CMK (cell line): Measurements from ENCODE around the gene UBFD1.
"Not testable (repeated sequence)": the region's sequence is repeated elsewhere in the genome, so short reads cannot be mapped to it uniquely, and the experiment has no call there.

Experiments
- DNase-seq: peaks from one replicate; pipeline ENCODE4 v3.0.0-alpha.2; 2010; ENCODE audit warnings: low read depth

The UBFD1 gene

DNA sequence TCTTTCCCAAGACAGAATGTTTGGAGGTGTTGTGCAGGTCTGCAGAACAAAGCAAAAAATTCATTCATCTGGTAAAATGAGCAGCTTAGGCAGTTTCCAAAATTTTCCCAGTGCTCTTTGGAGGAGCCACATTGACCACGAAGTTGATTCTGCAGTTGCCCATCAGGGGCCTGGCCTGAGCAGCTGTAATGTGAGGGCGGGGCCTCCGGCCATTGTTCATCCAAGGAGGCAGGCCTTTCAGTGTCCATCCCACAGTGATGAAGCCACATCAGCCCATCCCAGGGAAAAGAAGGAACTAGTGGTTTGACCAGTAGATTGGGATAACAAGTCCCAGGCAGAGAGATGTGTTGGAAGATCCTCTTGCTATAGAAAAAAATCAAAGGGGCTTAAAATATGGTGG, 10.1 kb downstream of the UBFD1 start:
- no peak for DNase-seq

DNA sequence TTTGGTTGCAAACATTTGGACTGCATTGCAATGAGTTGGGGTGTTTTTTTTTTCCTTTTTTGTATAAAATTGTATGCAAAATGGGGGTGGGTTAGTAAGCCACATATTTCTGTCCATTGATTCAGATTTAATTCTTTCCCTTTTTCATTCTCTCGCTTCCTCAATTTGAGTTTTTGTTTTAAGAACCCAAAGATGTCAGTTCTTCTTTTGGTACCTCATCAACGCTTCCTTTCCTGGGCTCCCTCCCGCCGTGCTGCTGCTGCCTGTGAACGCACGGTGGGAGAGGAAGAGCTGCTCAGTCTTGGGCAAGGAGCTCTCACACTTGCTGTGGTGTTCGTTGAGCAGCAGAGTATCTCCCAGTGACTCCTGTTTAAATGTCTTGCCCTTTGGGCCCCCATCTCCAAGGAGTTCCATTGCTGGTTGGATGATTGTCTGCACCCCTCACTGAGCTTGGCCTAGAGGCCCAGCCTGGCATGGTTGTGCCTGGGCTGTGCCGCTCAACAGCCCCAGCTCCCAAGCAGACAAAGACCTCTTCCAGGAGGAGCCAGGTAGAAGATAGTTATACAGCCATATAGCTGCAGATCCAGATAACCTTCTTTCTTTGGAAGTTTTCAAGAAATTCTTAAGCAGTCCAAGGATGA, 13.6 kb downstream of the UBFD1 start:
- no peak for DNase-seq

DNA sequence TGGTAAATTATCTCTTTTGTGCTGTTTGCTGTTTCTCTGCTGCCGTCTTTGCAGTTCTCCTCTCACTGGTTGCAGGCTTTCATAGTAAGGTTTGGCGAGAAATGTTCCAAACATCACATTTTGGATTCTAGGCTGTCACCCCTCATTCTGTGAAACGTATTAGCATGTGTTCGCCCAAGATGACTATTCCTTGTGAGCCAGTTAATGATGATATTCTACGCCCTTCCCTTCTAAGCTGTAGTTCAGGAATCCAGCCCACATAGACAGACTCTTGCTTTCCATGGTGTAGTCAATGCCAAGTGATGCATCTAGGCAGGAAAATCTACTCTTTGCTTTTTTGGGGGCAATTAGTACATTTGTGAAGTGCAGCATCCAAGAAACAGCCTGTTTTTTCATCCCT, 14.4 kb downstream of the UBFD1 start:
- DNase-seq = no peak

DNA sequence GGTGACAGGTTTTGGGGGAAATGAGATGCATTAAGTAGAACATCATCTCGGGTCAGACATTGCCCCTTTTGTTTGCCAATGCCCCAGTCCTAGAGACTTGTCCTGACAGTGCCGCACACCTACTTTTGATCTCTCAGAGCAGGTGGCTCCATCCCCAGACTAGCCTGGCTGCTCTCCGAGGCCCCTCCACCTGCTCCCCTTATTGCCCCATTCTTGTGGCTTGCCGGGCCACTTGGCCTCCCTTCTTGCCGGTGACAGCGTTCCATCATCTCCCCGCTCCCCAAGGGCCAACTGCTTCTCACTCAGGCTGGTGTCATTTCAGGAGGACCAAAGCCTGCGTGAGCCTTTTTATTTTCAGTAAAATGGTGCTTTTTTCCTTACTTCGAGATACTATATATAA, 14.9 kb downstream of the UBFD1 start:
- no peak for DNase-seq

DNA sequence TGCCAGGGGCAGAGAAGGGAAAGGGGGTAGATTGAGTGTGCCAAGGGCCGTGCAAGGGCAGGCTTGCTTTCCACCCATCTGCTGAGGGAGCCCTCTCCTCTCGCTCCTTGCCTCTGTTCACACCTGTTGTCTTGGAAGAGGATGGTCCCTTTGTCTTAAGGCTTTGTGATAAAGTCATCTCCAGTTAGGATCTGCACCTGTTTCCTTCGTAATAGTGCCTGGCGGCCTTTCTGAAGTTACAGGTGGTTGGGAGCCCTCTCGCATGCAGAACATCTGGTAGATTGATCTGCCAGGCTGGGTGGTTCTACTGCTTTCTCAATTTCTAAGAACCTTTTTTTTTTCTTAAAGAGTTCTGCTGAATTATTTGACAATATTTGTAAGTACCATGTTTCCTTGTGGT, 16.3 kb downstream of the UBFD1 start:
- DNase-seq = no peak

DNA sequence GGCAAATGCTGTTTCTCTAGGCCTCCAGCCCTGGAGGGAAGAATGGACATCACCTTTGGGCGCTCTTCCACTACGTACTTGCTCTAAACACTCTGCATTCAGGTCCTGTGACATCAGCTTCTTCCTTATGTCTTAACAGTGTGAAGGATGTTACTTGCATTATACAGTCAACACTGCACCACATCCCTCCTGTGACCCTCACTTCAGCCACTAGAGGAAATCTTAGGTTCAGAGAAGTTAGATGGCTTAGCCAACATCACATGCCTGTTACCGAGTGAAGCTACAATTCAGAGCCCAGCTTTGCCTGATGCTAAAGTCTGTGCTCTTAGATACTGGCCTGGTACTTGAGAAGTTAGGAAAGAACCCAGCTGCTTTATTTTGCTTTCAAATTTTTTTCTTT, 18.3 kb downstream of the UBFD1 start:
- no peak for DNase-seq

DNA sequence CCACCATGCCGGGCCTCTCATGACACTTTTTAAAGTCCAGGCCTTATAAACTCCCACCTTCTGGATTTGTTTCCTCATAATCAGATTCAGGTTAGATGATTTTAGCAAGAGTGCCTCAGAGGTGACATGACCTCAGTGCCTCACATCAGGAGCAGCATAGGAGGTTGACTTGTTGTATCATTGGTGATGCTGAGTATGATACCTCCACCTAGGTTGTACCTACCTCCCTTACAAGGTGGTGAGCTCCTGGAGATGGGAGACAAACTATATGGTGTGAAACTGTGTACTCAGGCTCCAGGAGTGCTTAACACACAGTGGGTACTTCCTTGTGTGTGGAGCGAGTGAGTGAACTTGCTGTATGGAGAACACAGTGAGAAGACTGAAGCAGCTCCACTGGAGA, 20.0 kb downstream of the UBFD1 start:
- no peak for DNase-seq

DNA sequence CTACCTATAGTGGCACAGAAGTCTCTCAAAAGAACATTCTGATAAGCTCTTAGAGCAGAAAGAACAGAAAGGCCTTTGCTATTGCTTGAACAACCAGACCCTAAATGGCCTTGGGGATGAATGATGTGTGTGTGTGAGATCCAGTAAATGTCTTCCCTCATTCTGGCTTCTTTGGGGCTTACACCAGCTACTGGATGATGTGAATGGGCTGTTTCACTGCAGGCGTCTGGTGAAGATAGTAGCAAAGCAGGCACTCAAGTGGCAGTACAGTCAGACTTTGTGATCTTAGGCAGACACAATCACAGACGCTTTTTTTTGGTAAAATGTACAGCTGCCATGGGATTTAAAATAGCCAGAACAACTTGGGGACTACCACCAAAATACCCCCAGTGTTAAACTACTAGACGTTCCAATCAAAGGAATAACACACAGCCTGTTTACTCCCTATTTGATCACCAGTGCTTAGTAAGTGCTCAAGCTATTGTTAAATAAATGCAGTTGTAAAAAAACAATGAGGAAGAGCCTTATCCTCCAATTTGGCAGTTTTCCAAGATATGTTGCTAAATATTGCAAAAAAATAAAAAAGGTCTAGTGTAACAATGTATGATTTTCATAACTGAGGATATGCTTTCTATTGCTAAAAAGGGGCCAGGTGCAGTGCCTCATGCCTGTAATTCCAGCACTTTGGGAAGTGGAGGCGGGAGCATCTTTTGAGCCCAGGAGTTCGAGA, 20.7 kb downstream of the UBFD1 start:
- DNase-seq = no peak

DNA sequence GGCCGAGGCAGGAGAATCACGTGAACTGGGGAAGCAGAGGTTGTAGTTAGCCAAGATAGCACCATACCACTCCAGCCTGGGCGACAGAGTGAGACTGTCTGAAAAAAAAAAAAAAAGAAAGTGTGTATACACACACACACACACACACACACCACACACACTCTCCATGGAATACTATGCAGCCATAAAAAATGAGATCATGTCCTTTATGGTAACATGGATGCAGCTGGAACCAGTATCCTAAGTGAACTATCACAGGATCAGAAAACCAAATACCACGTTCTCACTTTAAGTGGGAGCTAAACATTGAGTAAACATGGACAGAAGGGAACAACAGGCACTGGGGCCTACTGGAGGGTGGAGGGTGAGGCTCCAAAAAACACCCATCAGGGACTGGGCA, 21.8 kb downstream of the UBFD1 start:
- DNase-seq = no peak

DNA sequence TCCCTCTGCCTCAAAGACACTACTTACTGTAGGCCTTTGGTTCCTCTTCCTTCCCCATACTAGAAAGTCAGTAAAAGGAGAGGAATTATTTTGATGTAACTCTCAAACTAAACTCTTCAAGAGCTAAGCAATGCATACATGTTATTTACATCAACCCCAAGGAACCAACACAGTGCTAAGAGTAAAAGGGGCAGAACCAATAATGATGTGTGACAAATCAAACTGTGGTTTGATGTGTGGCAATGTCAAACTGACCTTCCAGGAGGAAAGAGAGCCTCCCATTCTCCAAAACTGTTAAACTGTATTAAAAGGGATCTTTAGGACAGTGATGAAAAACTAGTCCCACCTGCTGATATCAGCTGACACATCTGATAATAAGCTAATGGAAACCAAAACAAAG, 22.9 kb downstream of the UBFD1 start:
- DNase-seq = no peak

DNA sequence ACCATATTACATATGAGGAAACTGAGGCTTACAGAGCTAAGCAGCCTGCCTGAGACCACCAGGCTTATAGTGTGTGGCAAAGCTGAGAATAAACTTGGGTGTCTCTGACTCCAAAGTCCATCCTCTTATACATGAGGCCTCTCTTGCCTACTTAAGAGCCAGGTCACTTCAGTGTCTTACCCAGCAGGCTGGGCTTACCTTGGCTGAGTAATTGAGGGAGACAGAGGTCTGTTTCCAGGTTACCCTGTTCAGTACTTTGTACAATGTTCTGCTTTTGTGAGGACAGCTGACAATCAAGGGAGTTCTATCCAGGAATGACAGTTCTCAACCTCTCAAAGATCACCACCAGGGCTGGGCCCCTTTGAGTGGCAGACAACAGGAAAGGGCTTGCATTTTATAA, 24.2 kb downstream of the UBFD1 start:
- no peak for DNase-seq

DNA sequence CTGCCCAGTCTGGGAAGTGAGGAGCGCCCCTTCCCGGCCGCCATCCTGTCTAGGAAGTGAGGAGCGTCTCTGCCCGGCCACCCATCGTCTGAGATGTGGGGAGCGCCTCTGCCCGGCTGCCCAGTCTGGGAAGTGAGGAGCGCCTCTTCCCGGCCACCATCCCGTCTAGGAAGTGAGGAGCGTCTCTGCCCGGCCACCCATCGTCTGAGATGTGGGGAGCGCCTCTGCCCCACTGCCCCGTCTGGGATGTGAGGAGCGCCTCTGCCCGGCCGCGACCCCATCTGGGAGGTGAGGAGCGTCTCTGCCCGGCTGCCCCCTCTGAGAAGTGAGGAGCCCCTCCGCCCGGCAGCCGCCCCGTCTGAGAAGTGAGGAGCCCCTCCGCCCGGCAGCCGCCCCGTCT, 25.7 kb downstream of the UBFD1 start:
- DNase-seq = not testable (repeated sequence)

DNA sequence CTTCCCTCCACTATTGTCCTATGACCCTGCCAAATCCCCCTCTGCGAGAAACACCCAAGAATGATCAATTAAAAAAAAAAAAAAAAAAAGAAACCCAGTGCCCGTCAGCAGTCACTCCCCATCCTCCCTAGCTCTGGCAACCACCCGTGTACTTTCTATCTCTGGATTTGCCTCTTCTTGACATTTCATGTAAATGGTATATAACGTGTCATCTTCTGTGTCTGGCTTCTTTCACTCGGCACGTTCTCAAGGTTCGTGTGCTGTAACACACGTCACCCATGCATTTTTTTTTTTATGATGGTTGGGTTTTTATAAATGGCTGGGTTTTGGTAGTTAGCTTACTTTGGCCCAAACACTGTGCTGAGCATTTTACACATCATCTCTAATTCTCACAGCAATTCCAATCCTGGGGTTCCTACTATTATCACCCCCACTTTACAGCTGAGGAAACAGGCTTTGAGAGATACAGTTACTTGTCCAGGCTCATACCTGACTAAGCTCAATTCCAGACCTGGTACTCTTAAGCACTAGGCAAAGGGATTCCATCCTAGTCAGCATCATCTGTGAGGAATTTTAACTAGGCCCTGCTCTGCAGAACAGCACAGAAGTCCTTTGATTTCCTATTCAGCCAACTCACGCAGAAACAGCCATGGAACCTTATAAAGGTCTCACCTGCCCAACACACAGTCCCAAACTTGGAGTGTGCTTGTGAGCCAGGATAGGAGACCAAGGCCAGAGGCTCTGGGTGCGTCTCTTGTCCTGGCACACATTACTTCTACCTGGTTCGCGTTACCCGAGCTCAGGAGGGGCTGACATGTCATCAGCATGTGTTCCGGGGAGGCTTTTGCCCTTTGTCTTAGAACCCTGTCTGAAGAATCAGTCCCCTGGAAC, 26.9 kb downstream of the UBFD1 start:
- no peak for DNase-seq

DNA sequence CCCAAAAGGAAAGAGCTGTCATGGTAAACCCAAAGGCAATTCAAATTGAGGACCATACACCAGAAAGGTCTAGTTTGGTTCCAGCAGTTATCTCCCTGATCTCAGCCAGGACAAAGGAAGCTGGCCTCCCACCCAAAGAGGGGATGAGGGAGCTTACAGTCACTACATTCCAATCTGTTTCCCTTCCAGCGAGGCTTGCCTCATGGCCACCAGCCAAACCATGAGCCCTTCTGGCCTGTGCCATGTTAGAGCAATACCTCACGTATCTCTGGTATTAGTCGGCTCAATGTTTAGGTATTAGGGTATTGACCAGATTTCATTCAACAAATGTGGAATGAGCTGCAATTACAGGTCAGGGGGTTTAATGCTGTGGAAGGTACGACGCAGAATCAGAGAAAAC, 30.2 kb downstream of the UBFD1 start:
- no peak for DNase-seq

DNA sequence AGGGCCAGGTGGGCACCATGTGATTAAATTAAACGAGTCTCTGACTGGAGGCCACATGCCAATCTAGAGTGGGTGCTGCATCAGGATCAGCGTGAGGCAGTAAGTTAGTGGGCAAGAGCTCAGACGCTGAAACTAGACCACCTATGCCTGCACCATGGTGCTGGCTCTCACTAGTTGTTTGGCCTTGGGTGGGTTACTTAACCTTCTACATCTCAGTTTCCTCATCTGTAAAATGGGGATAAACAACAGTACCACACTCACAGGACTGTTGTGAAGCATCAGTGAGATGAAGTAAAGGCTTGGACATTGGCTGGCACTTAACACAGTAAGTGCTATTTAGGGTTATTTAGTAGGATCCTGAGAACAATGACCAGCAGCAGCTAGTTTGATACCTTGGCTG, 32.7 kb downstream of the UBFD1 start:
- no peak for DNase-seq

DNA sequence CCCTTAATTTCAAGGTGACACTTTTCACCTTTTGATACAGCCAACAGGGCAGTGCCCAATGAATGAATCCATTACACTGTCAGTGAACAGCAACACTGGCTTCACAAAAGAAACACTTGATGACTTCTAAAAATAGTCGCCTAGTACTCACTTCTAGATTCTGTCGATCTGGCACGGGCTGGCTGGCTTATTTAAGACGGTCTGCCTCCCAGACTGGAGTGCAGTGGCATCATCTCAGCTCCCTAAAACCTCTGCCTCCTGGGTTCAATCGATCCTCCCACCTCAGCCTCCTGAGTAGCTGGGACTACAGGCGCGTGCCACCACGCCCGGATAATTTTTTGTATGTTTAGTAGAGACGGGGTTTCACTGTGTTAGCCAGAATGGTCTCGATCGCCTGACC, 36.7 kb downstream of the UBFD1 start:
- no peak for DNase-seq

DNA sequence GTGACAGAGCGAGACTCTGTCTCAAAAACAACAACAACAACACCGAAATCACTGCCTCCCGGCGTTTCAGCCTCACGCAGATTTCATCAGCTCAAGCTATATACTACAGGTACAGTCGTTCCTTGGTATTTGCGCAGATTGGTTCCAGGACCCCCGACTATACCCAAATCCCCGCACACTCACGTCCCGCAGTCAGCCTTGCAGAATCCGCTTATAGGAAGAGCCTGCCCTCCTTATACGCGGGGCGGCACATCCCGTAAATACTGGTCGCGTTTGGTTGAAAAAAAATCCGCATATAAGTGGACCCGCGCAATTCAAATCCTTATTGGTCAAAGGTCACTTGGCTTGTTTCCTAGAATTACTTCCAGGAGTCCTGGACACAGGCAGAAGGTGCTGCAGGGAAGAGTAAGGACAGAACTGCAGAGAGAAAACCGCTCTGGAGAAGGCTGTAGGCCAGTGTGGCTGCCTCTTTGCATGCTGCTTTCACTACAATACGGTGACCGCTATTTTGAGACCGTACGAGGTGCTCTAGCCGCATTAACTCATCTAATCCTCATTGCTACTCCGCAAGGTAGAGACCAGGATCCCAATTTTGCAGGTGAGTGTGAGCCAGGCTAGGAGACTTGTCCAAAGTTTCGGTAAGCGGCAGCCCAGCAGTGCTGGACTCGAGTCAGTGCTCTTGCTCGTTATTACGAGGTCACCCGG, 37.9 kb downstream of the UBFD1 start:
- DNase-seq = no peak

DNA sequence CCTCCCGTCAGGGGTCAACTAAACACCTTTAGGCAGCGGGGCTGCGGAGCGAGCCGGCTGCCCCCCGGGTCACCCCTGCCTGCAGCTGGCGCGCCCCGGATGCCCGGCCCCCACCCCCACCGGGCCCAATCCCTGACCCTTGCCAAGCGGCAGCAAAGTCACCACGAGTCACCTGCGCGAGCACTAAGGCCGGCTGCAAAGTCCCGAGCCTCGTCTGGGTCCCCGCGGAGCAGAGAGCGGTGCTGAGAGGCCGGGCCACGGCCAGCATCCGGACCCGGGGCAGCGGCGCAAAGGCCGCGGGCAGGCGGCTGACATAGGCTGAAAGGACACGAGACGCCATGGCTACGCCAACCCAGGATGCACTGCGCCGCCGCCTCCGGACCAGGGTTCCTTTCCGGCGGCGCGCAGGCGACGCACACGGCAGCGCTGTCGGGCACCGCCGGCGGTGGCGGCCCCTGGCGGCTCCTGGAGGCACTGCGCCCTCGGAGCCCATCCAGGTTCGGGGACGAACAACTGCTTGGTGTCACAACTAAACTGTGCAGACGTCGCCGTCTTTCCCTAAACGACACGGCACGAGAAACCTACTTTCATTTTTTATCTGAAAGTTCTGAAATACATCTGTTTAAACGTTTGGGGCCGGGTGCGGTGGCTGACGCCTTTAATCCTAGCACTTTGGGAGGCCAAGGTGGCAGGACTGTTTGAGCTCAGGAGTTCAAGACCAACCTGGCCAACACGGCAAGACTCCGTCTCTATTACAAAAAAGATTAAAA, 38.6 kb downstream of the UBFD1 start, which contains the start of gene NDUFAB1:
TSS of gene NDUFAB1 (minus strand) at position 366 of the 770 bp plus-strand sequence. CDS start at position 340, 26 bp downstream.
- peak; percentile 63 for DNase-seq

DNA sequence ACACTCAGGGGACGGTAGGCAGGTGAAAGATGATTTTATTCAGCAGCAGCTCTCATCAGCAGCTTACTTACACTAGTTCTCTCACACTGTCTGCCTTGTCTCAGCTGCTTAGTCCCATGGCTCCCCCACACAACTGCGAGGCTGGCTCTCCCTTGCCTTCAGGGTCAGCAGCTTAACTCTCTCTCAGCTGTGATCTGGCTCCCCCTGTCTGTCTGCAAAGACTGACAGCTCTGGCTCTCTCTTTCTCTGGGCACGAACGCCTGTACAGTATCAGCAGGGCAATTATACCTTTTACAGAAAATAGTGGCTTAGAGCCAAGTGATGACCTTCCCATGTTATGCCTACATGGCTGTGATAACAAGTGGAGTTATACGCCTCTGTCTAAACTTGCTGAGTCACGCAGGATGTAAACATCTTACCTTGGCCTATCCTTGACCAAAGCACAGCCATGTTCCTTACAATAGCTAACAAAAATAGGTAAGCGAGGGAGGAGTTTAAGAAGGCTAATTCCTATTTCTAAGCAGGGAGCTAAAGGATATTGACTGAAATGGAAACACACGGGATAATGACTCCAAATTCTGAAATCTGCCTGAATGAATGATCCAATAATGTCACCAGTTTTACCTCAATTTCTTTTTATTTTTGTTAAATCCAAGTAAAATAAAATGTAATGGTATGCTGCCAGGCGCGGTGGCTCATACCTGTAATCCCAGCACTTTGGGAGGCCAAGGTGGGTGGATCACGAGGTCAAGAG, 39.7 kb downstream of the UBFD1 start:
- peak; percentile 26 for DNase-seq

DNA sequence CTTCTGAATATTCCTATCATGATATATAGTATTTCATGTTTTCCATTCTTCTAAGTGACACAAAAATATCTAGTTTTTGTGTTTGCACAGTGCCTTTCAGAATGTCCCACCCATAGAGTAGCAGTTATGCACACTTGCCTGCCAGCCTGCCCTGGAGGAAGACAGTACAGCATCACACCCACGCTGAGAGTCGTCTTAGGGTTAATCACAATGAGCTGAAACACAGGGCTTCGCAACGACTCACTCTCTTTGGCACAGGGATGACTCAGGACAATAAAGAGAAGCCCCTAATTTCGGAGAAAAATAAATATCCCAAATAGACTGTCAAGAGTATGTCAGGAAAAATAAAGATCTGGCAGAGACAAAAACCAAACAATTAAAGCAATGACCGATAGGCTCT, 50.2 kb downstream of the UBFD1 start:
- no peak for DNase-seq

DNA sequence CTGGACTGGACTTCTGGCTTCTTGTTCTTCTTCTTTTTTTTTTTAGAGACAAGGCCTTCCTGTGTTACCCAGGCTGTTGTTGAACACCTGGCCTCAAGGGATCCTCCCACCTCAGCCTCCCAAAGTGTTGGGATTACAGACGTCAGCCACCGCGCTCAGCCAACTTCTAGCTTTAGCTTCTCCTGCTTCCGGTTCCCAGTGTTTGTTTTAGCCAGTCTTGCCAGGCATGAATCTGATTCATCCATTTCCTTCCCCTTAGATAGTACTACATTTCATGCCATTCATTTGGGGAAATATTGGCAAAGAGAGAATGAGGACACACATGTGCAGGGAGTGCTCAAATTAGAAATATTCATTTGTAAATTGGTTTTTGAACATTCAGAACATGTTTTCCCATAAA, 50.7 kb downstream of the UBFD1 start:
- DNase-seq = no peak
